GM15510 (cell line): ENCODE results near the gene SH3BP2.

ENCODE experiments used
- POLR2A ChIP-seq: IDR thresholded peaks from 3 replicates; pipeline ENCODE4 v1.6.1; 2011; ENCODE audit warnings: borderline replicate concordance; ENCODE audit not compliant: insufficient read length; ENCODE audit errors: extremely low read depth

Gene SH3BP2

DNA sequence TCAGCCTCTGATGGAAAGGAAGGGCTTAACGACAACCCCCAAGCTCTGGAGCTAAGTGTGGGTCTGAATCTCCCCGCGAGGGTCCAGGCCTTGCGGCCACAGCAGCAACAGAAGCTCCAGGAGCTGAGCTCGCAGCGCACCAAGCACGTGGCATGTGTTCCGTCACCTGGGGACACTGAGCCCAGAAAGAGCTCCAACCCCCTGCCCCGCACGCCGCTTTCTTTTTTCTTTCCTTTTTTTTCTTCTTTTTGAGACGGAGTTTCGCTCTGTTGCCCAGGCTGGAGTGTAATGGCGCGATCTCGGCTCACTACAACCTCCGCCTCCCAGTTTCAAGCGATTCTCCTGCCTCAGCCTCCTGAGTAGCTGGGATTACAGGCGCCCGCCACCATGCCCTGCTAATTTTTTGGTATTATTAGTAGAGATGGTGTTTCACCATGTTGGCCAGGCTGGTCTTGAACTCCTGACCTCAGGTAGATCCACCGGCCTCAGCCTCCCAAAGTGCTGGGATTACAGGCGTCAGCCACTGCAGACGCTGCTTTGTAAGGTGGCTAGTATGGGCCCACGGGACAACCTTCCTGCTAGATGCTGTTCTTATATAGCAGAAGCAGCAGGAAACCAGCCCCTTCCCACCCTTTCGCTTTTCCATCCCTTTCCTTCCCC, 36.1 kb upstream of the SH3BP2 start:
- no peak for TF ChIP-seq POLR2A

DNA sequence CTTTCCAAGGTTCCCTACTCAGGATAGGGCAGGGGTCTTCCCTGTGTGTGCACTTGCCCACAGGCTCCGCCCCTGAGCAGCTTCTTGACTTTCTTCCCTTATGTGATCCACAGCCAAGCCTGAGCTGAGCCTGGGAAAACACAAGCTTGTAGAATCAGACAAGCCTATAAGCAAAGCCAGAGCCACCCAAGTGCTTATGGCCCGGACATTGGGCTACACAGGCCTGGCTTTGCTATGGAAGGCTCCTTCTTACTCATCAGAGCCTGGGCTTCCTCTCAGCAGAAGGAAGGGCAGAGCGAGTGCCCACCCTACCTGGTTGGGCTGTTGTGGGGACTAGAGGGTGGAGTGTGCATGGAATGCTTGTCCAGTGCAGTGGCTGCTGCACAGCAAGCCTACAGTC, 35.5 kb upstream of the SH3BP2 start:
- TF ChIP-seq POLR2A: no peak

DNA sequence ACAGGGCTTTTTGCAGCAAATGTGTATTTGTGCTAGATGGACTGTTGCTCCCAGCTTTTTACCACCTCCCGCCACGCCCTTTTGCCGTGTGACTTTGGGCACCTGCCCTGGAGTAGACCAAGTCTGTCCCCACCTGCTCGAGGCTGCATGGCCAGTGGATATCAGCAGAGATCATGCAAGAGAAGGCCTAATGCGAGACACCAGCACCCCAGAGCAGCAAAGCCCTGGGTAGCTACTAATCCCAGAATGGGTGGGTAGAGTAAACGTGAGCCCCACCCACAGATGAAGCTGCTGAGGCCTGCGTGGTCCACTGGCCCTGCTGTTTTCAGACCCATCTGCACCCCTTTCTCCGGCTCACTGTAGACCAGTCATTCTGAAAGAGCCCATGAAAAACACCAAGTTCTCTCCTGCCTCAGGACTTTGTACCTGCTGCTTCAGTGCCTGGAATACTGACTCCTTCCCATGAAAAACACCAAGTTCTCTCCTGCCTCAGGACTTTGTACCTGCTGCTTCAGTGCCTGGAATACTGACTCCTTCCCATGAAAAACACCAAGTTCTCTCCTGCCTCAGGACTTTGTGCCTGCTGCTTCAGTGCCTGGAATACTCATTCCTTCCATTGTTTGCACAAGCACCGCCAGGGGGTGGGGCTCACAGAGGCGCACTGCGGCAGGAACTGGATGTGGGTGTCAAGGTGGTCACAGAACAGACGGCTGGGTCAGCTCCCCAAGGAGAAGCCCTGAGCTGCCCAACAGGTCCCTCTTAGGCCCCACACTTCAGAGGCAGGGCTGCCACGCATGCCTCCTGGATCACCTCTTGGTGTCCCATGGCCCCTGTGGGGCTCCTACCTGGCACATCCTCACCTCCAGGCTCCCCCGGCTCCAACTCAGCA, 31.6 kb upstream of the SH3BP2 start:
- TF ChIP-seq POLR2A: no peak

DNA sequence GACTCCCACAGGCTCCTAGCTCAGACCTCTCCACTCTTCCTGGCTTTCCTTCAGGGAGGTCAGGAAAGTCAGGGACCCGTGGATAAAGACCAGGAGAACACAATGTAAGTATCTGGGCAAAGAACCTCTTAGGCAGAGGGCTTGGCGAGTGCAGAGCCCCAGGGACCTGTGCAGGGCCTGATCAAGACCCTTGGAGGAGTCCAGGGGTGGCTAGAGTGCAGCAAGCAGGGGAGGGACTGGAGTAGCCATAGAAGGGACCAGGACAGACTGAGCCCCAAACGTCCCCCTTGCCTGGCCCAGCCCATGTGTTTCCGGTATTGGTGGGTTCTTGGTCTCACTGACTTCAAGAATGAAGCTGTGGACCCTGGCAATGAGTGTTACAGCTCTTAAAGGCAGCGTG, 30.8 kb upstream of the SH3BP2 start:
- TF ChIP-seq POLR2A: no peak

DNA sequence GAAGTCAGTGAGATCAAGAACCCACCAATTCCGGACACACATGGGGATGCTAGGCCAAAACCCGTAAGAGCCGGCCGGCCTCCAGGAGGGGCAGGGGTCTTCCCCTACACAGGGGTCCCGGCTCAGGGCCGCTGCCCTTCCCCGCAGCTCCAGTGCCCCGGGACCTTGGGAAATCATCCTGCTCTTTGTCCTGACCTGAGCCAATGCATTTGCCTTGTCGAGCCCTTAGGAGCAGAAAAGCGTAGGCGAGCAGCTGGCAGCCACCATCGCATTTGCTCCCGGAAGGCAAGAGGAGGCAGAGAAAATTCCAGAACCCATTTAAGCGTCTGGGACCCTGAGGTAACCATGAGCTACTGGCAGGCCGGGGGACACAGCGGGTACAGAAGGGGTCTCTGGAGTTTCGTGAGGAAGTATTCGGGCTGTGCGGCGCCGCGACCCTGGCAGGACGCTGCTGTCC, 29.3 kb upstream of the SH3BP2 start:
- TF ChIP-seq POLR2A: no peak

DNA sequence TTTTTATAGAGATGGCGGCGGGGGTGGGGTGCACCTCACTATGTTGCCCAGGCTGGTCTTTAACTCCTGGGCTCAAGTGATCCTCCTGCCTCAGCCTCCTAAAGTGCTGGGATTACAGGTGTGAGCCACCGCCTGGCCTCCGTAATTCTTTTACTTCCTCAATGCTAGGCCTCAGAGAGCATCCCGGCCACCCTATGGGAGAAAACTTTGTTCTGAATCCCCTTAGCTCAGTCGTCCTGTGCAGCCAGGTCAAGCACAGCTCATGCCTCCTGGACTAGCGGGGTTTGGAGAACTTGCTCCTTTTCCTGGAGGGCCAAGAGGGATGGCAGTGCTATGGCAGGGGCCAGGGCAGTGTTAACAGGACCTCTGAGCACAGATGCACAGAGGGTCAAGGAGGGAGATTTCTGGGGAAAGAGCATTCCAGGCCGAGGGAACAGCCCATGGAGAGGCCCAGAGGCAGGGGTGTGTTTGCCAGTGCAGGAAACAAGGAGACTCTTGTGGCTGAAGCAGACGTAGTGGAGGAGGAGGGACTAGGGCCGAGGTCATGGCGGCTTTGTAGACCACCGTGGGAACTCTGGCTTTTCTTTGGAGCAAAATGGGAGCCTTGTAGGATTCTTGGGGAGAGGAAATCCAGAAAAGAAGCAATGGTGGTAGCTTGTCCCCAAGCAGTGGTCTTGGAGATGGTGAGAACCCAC, 26.9 kb upstream of the SH3BP2 start:
- TF ChIP-seq POLR2A: no peak

DNA sequence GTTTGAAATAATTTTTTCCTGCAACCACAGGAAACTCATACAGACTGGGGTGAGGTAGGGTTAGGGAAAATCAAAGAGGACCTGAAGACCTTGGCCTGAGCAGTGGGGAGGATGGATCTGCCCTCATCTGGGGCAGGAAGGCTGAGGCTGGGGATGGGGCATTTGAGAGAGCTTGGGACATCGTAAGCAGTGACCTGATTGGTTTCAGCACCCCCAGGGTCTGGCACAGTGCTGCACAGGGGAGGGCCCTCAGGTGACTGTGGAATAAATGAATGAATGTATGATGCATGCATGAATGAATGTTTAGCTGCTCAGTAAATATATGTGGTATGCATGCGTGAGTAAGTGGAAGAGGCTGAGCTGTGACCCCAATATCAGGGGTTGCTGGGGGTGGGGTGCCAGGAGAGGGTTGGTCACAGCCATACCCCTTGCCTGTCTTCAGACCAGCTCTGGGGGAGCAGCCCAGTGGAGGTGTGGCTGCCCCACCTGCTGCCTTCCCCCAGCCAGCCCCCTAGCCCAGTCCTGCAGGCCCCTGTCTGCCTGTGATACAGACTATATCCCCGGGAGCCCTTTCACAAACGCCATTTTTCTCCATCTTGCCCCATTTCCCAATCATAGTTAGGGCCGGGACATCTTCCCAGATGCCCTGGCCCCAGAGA, 25.7 kb upstream of the SH3BP2 start:
- TF ChIP-seq POLR2A: no peak

DNA sequence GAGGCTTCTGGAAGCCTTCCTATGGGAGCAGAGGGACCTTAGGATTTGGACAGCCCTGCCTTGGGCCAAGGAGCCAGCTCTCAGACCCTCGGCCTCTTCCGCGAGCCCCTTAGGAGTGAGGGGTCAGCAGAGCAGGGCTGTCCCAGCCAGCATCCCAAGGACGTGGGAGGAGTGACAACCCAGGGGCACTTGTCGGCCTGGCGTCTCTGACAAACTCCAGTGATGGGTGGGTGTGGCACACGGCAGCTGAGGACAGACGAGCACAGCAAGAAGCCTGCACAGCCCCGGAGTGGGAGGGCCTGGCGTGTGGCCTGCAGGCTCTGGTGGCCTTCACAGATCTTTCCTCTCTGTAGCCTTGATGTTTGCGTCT, 25.2 kb upstream of the SH3BP2 start:
- no peak for TF ChIP-seq POLR2A

DNA sequence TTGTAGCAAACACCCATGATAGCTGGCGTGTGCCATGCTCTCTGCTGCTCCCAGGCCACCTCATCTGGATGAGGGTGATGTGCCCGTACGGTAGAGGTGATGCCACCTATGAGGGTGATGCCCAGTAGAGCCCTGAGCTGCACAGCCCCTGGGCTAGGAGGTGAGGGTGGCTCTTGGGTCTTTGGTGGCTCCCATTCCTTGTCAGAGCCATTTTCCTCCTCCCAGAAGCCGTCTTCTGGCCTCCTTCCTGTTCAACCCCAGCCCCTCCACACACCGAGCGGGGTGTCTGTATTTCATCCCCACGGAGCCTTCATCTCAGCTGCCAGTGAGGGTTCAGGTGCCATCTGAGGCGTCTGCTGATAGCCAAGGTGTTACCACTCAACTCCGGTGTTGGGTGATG, 24.8 kb upstream of the SH3BP2 start:
- no peak for TF ChIP-seq POLR2A

DNA sequence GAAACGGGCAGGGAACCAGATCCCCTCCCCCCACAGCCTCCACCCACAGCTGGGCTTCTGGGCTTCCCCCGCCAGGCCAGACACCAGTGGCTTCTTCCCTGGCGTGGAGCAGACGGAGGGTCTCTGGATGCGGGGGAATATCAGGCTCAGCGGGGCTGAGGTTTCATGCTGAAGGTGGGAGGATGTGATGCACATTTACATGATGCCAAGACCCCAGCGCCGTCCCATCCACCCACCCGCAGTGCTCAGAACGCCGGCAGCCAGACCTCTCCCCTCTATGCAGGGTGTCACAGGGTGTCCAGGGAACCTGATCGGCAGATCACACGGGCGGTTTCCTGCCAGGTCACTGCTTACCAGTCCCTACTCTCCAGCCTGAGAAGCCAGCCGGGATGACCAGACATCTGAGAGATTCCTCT, 24.0 kb upstream of the SH3BP2 start:
- TF ChIP-seq POLR2A: no peak

DNA sequence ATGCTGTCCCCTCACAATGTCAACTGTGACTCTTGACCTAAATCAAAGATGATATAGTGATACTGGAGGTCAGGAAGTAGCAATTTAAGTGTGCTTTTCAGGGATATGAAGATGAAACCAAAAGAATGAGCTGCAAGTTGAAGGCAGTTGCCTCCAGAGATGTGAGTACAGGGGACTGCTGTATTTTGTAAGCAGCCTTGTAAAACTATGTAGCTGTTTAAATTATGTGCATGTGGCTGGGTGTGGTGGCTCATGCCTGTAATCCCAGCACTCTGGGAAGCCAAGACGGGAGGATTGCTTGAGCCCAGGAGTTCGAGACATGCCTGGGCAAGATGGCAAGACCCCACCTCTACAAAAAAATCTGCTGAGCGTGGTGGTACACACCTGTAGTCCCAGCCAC, 21.6 kb upstream of the SH3BP2 start:
- no peak for TF ChIP-seq POLR2A

DNA sequence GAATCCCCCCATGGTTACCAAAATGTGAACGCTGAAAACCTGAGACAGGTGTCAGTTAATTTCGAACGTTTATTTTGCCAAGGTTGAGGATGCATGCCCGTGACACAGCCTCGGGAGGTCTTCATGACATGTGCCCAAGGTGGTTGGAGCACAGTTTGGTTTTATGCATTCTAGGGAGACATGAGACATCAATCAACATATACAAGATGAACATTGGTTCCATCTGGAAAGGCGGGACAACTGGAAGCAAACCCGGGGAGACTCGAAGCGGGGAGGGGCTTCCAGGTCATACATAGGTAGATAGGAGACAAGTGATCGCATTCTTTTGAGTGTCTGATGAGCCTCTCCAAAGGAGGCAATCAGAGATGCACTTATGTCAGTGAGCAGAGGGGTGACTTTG, 11.0 kb upstream of the SH3BP2 start:
- TF ChIP-seq POLR2A: no peak

DNA sequence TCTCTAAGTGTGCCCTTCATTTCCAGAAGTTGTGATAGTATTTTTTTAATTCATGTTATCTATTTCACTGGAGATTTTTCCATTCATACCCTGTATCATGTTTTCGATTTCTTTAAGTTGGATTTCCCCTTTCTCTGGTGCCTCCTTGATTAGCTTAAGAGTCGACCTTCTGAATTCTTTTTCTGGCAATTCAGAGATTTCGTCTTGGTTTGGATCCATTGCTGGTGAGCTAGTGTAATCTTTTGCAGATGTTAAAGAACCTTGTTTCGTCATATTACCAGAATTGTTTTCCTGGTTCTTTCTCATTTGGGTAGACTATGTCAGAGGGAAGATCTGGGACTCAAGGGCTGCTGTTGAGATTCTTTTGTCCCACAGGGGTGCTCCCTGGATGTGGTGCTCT, 9.1 kb upstream of the SH3BP2 start:
- no peak for TF ChIP-seq POLR2A

DNA sequence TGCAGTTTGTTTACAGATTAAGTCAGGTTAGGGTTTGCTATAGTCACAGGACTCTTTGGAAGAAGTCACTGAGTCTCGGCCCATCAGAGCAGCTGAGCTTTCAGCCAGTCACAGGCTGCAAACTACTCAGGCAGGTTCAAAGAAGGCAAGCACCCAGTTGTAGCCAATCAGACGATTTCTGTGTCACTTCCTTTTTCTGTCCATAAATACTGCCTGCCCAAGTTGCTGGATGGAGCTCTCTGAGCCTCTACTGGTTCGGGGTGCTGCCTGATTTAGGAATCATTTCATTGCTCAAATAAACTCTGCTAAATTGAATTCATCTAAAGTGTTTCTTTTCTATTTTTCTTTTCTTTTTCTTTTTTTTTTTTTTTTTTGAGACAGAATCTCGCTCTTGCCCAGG, 7.3 kb upstream of the SH3BP2 start:
- TF ChIP-seq POLR2A: peak; percentile 55

DNA sequence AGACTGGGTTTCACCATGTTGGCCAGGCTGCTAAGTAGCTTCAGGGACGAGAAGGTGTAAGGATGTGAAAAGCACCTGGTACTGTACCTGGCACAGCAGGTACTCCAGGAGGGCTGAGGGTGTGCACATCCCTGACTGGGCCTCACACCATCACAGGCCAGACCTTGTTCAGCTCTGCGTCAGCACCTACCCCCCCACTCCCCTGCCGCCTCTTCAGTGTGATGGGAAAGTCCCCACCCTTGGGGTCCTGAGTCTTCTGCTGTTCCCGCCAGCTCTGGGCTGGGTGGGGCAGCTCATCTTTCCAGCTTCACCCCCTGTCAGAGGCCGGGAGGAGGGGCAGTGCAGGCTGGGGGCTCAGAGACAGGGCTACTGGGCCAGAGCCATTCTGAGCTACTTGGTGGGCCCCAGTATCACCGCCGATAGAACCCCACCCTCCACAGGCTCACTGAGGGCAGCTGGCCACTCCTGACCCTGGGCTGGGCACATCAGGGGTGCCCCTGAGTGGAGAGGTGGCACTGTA, 6.7 kb upstream of the SH3BP2 start:
- TF ChIP-seq POLR2A: no peak

DNA sequence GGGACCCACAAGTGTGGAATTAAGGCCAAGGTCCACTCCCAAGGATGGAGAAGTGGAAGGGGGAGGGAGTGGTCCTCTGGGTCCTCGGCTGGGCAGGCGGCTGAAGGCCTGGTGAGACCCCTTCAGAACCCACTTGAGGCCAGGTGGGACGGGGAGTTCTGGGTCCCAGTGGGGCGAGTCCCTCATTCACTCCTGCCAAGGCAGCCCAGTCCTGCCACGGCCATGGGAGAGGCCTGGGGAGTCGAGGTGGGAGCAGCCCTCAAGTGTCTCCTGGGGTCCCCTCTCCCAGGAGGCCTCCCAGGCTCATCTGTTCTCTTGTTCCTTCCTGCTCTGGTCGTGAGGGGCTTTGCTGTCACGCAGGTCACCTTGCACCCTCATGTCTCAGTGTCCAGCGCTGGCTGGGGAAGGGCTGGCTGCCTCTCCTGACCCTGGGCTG, 6.1 kb upstream of the SH3BP2 start:
- TF ChIP-seq POLR2A: no peak
